GM23338 (cell line): ENCODE results near the gene TNS1. TPM values are rescaled to one million over a fixed set of nuclear protein-coding genes. Genes with fewer than 3 reads are reported as not detected.

Source experiments
- ATAC-seq: fragments of 200-7000 bp; cut with Tn5 transposase; 3 replicates; pipeline ENCODE4 v1.9.1; 2020
- DNase-seq: peaks from one replicate; pipeline ENCODE4 v3.0.0-alpha.2; 2015; ENCODE audit warnings: low spot score
- H2AFZ ChIP-seq: fragments of 200-600 bp; sonication (generic); 2 replicates; pipeline ENCODE4 v1.8.0; 2016; ENCODE audit warnings: antibody characterized with exemption, mild to moderate bottlenecking, moderate library complexity
- H3F3A ChIP-seq: fragments of 200-600 bp; sonication (generic); replicated peaks from 2 replicates; pipeline ENCODE4 v1.8.0; 2017; ENCODE audit warnings: antibody characterized with exemption, mixed run types, low read depth
- H3K27ac ChIP-seq: fragments of 200-600 bp; sonication (generic); 2 replicates; pipeline ENCODE4 v1.6.1; 2016; ENCODE audit warnings: low read depth
- H3K27me3 ChIP-seq: fragments of 200-600 bp; sonication (generic); 2 replicates; pipeline ENCODE4 v1.8.0; 2016; ENCODE audit warnings: mild to moderate bottlenecking, mixed run types, moderate library complexity; ENCODE audit not compliant: insufficient read depth
- H3K36me3 ChIP-seq: fragments of 200-600 bp; sonication (generic); 2 replicates; pipeline ENCODE4 v1.8.0; 2016; ENCODE audit warnings: mild to moderate bottlenecking; ENCODE audit not compliant: insufficient read depth
- H3K4me1 ChIP-seq: fragments of 200-600 bp; sonication (generic); 2 replicates; pipeline ENCODE4 v1.8.0; 2016; ENCODE audit warnings: mild to moderate bottlenecking, moderate library complexity; ENCODE audit not compliant: insufficient read depth
- H3K4me2 ChIP-seq: fragments of 200-600 bp; sonication (generic); 2 replicates; pipeline ENCODE4 v1.7.1; 2017; ENCODE audit warnings: mixed run types
- H3K4me3 ChIP-seq: fragments of 200-600 bp; sonication (generic); 2 replicates; pipeline ENCODE4 v1.6.1; 2016; ENCODE audit warnings: mixed run types
- H3K79me2 ChIP-seq: fragments of 200-600 bp; sonication (generic); replicated peaks from 2 replicates; pipeline ENCODE4 v1.8.0; 2017; ENCODE audit warnings: mild to moderate bottlenecking; ENCODE audit not compliant: insufficient read depth
- H3K9me2 ChIP-seq: fragments of 200-600 bp; sonication (generic); 2 replicates; pipeline ENCODE4 v1.8.0; 2017; ENCODE audit not compliant: insufficient read depth
- H4K20me1 ChIP-seq: fragments of 200-600 bp; sonication (generic); replicated peaks from 2 replicates; pipeline ENCODE4 v1.8.0; 2017; ENCODE audit warnings: mild to moderate bottlenecking; ENCODE audit not compliant: insufficient read depth
- H3K27ac Mint-ChIP-seq: 2 replicates; pipeline ENCODE4 v1.8.0; 2020; ENCODE audit warnings: inconsistent platforms, mild to moderate bottlenecking, moderate library complexity, mixed read lengths
- H3K27me3 Mint-ChIP-seq: 3 replicates; pipeline ENCODE4 v1.8.0; 2022; ENCODE audit warnings: low read depth, mild to moderate bottlenecking, moderate library complexity, mixed read lengths, inconsistent platforms; ENCODE audit not compliant: insufficient read depth, poor library complexity
- H3K36me3 Mint-ChIP-seq: 3 replicates; pipeline ENCODE4 v1.8.0; 2021; ENCODE audit warnings: low read depth, mild to moderate bottlenecking, inconsistent platforms, moderate library complexity, mixed read lengths
- H3K4me1 Mint-ChIP-seq: 3 replicates; pipeline ENCODE4 v1.8.0; 2020; ENCODE audit warnings: mild to moderate bottlenecking, inconsistent platforms, mixed read lengths
- H3K4me3 Mint-ChIP-seq: 3 replicates; pipeline ENCODE4 v1.8.0; 2021; ENCODE audit warnings: moderate library complexity, mild to moderate bottlenecking, inconsistent platforms, mixed read lengths
- H3K9me3 Mint-ChIP-seq: 3 replicates; pipeline ENCODE4 v1.8.0; 2020; ENCODE audit warnings: moderate library complexity, mild to moderate bottlenecking, inconsistent platforms, mixed read lengths
- CREB1 ChIP-seq: fragments of 250-450 bp; sonication (Bioruptor Pico); IDR thresholded peaks from 2 replicates; pipeline ENCODE4 v1.5.0; 2020; ENCODE audit warnings: low read depth, mild to moderate bottlenecking, moderate library complexity
- EZH2 ChIP-seq: fragments of 200-600 bp; sonication (generic); IDR thresholded peaks from one replicate; pipeline ENCODE4 v1.8.0; 2017; ENCODE audit warnings: antibody characterized with exemption, mild to moderate bottlenecking, low read depth; ENCODE audit not compliant: unreplicated experiment
- EZH2phosphoT487 ChIP-seq: fragments of 200-600 bp; sonication (generic); IDR thresholded peaks from one replicate; pipeline ENCODE4 v1.8.1; 2018; ENCODE audit warnings: antibody characterized with exemption; ENCODE audit not compliant: unreplicated experiment
- JUNB ChIP-seq: IDR thresholded peaks from one replicate; pipeline ENCODE4 v1.6.1; 2016; ENCODE audit warnings: antibody characterized with exemption; ENCODE audit not compliant: unreplicated experiment
- NANOG ChIP-seq: IDR thresholded peaks from 2 replicates; pipeline ENCODE4 v1.6.1; 2016; ENCODE audit warnings: antibody characterized with exemption, borderline replicate concordance
- POLR2AphosphoS5 ChIP-seq: IDR thresholded peaks from 2 replicates; pipeline ENCODE4 v1.6.1; 2016; ENCODE audit warnings: antibody characterized with exemption, low read depth
- STAT1 ChIP-seq: IDR thresholded peaks from one replicate; pipeline ENCODE4 v1.6.1; 2016; ENCODE audit warnings: antibody characterized with exemption; ENCODE audit not compliant: unreplicated experiment
- ZNF114 ChIP-seq: fragments of 250-450 bp; sonication (Bioruptor Pico); IDR thresholded peaks from 2 replicates; pipeline ENCODE4 v1.5.0; 2020; ENCODE audit warnings: mild to moderate bottlenecking, moderate library complexity
- ZNF331 ChIP-seq: fragments of 250-450 bp; sonication (Bioruptor Pico); IDR thresholded peaks from 2 replicates; pipeline ENCODE4 v1.5.0; 2020; ENCODE audit warnings: low read depth, mild to moderate bottlenecking, moderate library complexity
- polyA plus RNA-seq: library from polyadenylated mRNA; unstranded; fragments of >200 nt; fragmentation: Nextera tagmentation; extraction: Ambion mirVana; gene quantifications from 2 replicates; pipeline ENCODE4 v1.2.1, GENCODE V29; 2016
- total RNA-seq: library from RNA; depleted of rRNA; stranded (reverse); fragments of >200 nt; shearing (Covaris generic); gene quantifications from 2 replicates; pipeline ENCODE4 v1.2.3, GENCODE V29; 2014
- TF ChIP-seq, protein P1 (sequence below), 2 experiments: fragments of 200-600 bp in 1 of 2; sonication (generic) in 1 of 2; conservative IDR thresholded peaks; 2 replicates each; pipeline versions ENCODE4 v1.5.1 to v1.6.1; 2016 to 2017; ENCODE audit warnings: antibody characterized with exemption in 2 of 2, low read depth in 2 of 2, mild to moderate bottlenecking in 2 of 2, moderate library complexity in 1 of 2
- TF ChIP-seq, protein P2 (sequence below): IDR thresholded peaks from 2 replicates; pipeline ENCODE4 v1.6.1; 2016; ENCODE audit warnings: antibody characterized with exemption
- TF ChIP-seq, protein P3 (sequence below): IDR thresholded peaks from one replicate; pipeline ENCODE4 v1.6.1; 2018; ENCODE audit warnings: antibody characterized with exemption; ENCODE audit not compliant: unreplicated experiment
- TF ChIP-seq, protein P4 (sequence below): fragments of 250-450 bp; sonication (Bioruptor Pico); IDR thresholded peaks from 2 replicates; pipeline ENCODE4 v1.5.0; 2020; ENCODE audit warnings: mild to moderate bottlenecking, moderate library complexity

Gene TNS1
- total and polyA plus RNA-seq, 2 experiments from 2014 or later = 2.0 to 7.4 TPM

DNA sequence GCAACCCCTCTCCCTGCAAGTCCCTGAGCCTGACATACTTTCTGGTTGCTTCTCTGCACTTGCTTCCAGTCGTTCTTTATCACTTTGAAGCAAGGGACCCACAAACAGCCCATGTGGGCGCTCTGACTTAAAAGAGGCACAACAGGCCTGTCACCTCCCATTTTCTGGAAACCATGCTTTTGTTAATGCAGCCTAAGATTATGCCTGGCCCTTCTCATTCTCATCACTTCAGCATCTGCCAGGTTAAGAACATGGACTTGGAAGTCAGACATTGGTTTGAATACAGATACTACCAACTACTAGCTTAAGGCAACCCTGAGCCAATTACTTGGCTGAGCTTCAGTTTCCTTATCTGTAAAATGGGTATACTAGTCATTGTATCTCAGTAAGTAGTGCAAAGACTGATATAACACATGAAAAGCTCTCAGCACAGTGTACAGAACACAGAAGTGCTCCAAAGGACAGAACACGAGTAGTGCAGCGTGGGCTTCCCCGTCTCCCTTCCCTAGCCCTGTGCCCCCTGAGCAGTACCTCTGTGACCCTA lies 141.4 kb downstream of the TNS1 start:
- no peaks in the 10 kb centered on the region for H3K9me2 ChIP-seq
- no peak for ATAC-seq
- H3K4me2 ChIP-seq = no peak overlapping the region
- no peaks in the 10 kb centered on the region for H3K79me2 ChIP-seq
- no peaks in the 10 kb centered on the region for H3F3A ChIP-seq
- no peaks in the 10 kb centered on the region for H3K9me3 Mint-ChIP-seq
- H3K27ac Mint-ChIP-seq = no peak overlapping the region; the same call in 1 of the 2 replicates
- TF ChIP-seq, protein P1, sequence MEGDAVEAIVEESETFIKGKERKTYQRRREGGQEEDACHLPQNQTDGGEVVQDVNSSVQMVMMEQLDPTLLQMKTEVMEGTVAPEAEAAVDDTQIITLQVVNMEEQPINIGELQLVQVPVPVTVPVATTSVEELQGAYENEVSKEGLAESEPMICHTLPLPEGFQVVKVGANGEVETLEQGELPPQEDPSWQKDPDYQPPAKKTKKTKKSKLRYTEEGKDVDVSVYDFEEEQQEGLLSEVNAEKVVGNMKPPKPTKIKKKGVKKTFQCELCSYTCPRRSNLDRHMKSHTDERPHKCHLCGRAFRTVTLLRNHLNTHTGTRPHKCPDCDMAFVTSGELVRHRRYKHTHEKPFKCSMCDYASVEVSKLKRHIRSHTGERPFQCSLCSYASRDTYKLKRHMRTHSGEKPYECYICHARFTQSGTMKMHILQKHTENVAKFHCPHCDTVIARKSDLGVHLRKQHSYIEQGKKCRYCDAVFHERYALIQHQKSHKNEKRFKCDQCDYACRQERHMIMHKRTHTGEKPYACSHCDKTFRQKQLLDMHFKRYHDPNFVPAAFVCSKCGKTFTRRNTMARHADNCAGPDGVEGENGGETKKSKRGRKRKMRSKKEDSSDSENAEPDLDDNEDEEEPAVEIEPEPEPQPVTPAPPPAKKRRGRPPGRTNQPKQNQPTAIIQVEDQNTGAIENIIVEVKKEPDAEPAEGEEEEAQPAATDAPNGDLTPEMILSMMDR (conservative IDR thresholded peaks at IDR 0.05; ENCODE audit: low read depth in 2 of 2) = no peak
- TF ChIP-seq, protein P2, sequence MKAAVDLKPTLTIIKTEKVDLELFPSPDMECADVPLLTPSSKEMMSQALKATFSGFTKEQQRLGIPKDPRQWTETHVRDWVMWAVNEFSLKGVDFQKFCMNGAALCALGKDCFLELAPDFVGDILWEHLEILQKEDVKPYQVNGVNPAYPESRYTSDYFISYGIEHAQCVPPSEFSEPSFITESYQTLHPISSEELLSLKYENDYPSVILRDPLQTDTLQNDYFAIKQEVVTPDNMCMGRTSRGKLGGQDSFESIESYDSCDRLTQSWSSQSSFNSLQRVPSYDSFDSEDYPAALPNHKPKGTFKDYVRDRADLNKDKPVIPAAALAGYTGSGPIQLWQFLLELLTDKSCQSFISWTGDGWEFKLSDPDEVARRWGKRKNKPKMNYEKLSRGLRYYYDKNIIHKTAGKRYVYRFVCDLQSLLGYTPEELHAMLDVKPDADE = no peak
- TF ChIP-seq ZNF114 (CRISPR knock-in tag) (no peak), POLR2AphosphoS5 (no peak), NANOG (no peak), EZH2 (no peak), STAT1 (no peak), JUNB (no peak), ZNF331 (CRISPR knock-in tag) (no peak), CREB1 (CRISPR knock-in tag) (no peak), EZH2phosphoT487 (no peak)
- TF ChIP-seq, protein P3, sequence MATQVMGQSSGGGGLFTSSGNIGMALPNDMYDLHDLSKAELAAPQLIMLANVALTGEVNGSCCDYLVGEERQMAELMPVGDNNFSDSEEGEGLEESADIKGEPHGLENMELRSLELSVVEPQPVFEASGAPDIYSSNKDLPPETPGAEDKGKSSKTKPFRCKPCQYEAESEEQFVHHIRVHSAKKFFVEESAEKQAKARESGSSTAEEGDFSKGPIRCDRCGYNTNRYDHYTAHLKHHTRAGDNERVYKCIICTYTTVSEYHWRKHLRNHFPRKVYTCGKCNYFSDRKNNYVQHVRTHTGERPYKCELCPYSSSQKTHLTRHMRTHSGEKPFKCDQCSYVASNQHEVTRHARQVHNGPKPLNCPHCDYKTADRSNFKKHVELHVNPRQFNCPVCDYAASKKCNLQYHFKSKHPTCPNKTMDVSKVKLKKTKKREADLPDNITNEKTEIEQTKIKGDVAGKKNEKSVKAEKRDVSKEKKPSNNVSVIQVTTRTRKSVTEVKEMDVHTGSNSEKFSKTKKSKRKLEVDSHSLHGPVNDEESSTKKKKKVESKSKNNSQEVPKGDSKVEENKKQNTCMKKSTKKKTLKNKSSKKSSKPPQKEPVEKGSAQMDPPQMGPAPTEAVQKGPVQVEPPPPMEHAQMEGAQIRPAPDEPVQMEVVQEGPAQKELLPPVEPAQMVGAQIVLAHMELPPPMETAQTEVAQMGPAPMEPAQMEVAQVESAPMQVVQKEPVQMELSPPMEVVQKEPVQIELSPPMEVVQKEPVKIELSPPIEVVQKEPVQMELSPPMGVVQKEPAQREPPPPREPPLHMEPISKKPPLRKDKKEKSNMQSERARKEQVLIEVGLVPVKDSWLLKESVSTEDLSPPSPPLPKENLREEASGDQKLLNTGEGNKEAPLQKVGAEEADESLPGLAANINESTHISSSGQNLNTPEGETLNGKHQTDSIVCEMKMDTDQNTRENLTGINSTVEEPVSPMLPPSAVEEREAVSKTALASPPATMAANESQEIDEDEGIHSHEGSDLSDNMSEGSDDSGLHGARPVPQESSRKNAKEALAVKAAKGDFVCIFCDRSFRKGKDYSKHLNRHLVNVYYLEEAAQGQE = no peak
- TF ChIP-seq, protein P4, sequence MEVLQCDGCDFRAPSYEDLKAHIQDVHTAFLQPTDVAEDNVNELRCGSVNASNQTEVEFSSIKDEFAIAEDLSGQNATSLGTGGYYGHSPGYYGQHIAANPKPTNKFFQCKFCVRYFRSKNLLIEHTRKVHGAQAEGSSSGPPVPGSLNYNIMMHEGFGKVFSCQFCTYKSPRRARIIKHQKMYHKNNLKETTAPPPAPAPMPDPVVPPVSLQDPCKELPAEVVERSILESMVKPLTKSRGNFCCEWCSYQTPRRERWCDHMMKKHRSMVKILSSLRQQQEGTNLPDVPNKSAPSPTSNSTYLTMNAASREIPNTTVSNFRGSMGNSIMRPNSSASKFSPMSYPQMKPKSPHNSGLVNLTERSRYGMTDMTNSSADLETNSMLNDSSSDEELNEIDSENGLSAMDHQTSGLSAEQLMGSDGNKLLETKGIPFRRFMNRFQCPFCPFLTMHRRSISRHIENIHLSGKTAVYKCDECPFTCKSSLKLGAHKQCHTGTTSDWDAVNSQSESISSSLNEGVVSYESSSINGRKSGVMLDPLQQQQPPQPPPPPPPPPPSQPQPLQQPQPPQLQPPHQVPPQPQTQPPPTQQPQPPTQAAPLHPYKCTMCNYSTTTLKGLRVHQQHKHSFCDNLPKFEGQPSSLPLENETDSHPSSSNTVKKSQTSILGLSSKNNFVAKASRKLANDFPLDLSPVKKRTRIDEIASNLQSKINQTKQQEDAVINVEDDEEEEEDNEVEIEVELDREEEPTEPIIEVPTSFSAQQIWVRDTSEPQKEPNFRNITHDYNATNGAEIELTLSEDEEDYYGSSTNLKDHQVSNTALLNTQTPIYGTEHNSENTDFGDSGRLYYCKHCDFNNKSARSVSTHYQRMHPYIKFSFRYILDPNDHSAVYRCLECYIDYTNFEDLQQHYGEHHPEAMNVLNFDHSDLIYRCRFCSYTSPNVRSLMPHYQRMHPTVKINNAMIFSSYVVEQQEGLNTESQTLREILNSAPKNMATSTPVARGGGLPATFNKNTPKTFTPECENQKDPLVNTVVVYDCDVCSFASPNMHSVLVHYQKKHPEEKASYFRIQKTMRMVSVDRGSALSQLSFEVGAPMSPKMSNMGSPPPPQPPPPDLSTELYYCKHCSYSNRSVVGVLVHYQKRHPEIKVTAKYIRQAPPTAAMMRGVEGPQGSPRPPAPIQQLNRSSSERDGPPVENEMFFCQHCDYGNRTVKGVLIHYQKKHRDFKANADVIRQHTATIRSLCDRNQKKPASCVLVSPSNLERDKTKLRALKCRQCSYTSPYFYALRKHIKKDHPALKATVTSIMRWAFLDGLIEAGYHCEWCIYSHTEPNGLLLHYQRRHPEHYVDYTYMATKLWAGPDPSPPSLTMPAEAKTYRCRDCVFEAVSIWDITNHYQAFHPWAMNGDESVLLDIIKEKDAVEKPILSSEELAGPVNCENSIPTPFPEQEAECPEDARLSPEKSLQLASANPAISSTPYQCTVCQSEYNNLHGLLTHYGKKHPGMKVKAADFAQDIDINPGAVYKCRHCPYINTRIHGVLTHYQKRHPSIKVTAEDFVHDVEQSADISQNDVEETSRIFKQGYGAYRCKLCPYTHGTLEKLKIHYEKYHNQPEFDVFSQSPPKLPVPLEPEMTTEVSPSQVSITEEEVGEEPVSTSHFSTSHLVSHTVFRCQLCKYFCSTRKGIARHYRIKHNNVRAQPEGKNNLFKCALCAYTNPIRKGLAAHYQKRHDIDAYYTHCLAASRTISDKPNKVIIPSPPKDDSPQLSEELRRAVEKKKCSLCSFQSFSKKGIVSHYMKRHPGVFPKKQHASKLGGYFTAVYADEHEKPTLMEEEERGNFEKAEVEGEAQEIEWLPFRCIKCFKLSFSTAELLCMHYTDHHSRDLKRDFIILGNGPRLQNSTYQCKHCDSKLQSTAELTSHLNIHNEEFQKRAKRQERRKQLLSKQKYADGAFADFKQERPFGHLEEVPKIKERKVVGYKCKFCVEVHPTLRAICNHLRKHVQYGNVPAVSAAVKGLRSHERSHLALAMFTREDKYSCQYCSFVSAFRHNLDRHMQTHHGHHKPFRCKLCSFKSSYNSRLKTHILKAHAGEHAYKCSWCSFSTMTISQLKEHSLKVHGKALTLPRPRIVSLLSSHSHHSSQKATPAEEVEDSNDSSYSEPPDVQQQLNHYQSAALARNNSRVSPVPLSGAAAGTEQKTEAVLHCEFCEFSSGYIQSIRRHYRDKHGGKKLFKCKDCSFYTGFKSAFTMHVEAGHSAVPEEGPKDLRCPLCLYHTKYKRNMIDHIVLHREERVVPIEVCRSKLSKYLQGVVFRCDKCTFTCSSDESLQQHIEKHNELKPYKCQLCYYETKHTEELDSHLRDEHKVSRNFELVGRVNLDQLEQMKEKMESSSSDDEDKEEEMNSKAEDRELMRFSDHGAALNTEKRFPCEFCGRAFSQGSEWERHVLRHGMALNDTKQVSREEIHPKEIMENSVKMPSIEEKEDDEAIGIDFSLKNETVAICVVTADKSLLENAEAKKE (CRISPR knock-in tag) = no peak
- no peaks in the 10 kb centered on the region for H3K27me3 ChIP-seq
- no peak overlapping the region for H3K4me3 ChIP-seq
- H2AFZ ChIP-seq = no peak overlapping the region
- no peak for DNase-seq
- peaks cover 5% of the 10 kb centered on the region for H3K27me3 Mint-ChIP-seq
- H3K4me1 Mint-ChIP-seq = peaks cover 37% of the 10 kb centered on the region
- peaks cover 11% of the 10 kb centered on the region; the same call in 1 of the 2 replicates for H3K4me1 ChIP-seq
- no peaks in the 10 kb centered on the region for H3K36me3 ChIP-seq
- no peak overlapping the region for H3K27ac ChIP-seq
- H3K36me3 Mint-ChIP-seq = no peaks in the 10 kb centered on the region
- H4K20me1 ChIP-seq = no peaks in the 10 kb centered on the region
- no peak overlapping the region for H3K4me3 Mint-ChIP-seq
